NCI-H1048 (cell line): ENCODE measurements around the gene ADAM12.

Source experiments
- DNase-seq: peaks from one replicate; lab custom pipeline; 2025; lab: John Stamatoyannopoulos, UW

The ADAM12 gene

DNA sequence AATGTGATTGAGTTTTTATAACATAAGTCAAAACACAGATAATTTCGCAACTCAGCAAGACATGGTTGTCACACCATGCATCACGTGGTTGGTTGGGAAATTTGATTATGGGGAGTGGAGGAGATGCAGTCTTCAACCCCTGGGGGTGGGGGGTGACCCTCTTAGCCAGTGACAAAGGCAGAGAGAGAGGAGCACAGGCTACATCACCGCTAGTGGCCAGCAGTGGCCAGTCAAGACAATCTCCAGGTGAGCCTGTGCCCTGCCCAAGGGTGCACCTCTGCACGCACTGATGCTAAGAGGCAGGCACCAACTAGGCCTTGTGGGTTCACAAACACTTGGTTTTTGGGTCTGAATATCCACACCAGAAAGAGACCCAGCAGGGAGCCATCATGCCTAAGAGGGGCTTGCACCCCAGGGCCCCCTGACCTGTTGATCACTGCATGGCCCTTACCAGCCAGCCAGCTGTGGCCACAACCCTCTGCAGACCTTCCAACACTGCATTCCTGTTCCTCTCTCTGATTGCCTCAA, 247.5 kb downstream of the ADAM12 start:
- no peak for DNase-seq

DNA sequence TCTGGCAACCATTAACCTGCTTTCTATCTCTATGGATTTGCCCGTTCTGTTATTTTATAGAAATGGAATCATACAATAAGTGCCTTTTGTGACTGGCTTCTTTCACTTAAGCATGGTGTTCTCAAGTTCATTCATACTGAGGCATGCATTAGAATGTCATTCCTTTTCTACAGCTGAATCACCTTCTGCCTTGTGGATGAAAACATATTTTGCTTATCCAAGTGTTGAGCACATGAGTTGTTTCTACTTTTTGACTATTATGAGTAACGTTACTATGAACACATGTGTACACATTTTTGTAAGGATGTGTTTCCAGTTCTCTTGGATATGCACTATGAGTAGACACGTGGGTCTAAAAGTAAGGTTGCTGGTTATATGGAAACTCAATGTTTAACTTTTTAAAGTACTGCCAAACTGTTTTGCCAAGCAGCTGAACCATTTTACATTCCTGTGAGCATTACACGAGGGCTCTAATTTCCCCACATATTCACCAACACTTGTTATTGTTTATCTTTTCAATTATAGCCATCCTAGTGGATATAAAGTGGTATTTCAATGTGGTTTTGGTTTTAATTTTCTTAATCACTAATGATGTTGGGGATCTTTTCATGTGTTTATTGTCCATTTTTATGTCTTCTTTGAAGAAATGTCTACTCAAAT, 250.6 kb downstream of the ADAM12 start:
- DNase-seq: no peak

DNA sequence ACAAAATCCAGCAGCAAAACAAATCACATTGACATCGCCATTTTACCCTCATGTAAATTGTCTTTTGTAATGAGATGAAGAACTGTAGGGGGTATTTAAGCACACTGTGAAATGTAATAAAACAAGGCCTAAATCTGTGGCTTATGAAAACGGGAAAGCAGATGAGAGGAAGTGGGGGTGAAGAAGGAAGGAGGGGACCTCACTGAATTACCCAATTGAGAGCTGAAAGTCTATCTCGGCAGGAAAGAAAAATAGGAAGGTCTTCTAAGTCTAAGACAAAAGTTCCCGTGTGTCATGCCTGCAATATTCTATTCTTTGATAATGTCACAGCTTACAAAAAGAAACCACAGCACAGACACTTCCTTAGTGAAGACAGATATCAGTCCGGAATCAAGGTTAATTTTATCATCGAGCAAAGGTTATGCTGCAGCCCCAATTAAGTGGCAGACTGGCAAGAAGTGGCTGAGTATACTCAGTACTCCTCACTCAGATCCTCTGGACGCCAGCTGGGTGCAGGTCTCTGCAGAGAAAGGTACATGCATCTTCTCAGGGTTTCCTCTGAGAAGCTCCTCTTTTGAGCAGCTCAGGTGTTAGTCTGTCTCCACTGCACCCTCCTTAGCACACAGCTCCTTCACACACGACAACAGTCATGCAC, 252.2 kb downstream of the ADAM12 start:
- no peak for DNase-seq

DNA sequence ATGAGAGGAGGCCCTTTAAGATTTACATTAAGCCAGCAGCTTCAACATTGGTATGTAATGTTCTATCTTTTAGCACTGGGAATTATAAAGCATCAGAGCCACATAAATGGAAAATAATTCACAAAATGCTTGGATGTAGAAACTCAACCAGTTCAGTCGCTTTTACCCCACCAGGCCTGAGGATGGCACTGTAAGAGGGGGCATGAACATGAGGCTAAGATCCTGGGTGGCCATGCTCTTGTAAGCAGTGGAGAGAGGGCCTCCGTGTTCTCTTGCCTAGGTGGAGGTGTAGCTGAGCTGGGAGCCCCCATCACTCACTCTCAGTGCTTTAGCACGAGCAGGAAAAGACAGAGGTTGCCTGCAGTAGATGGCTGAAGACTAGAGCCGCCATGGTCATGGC, 253.1 kb downstream of the ADAM12 start:
- DNase-seq: no peak

GRCh38 chr10:126133906-126134656, 254.2 kb downstream of the ADAM12 start:
- no peak for DNase-seq

- no peak for DNase-seq
Measured at GRCh38 chr10:126133082-126133620, 255.1 kb downstream of the ADAM12 start.

- DNase-seq: no peak
Measured at GRCh38 chr10:126131341-126131740, 256.9 kb downstream of the ADAM12 start.

GRCh38 chr10:126130271-126130710, 258.0 kb downstream of the ADAM12 start:
- no peak for DNase-seq

- DNase-seq: no peak
Measured at GRCh38 chr10:126129026-126129425, 259.3 kb downstream of the ADAM12 start.

- no peak for DNase-seq
Measured at GRCh38 chr10:126128581-126128980, 259.7 kb downstream of the ADAM12 start.

- DNase-seq: no peak
Measured at GRCh38 chr10:126127481-126128029, 260.7 kb downstream of the ADAM12 start.

DNA sequence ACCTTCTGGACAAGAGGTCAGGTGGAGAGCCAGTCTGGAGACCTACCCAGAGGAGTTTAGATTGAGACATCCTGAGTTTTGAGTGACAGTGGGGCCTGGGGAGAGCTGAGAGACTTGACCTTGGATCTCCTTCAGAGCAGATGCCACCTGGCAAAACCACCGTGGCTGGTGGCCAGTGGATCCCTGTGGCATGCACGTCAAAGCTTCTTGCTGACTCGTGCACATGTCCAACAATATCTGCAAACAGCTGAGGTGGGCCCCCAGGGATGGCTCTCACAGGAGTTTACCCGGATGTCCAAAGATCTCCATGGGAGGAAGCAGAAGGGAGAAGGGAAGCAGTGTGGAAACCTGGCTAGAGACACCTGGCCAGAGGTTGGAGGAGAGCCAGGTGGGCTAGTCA, 261.4 kb downstream of the ADAM12 start:
- no peak for DNase-seq

DNA sequence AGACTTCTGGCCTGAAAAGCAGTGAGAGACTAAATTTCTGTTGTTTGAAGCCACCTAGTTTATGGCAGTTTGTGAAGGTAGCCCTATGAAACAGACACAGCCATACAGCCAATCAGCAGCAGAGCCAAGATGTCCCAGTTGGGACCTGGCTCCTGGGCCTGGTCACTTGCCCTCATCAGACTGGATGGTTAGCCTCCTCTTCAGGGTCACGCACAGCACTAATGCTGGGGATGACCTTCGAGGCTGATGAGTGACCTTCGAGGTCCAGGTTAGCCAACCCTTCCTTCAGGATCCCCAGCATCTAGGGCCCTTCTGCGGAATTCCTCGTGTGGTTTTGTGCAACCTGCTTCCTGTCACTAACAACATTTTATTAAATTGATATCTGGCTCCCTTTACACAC, 262.3 kb downstream of the ADAM12 start:
- DNase-seq: no peak

- DNase-seq: no peak
Measured at GRCh38 chr10:126124668-126125349, 263.5 kb downstream of the ADAM12 start.

DNA sequence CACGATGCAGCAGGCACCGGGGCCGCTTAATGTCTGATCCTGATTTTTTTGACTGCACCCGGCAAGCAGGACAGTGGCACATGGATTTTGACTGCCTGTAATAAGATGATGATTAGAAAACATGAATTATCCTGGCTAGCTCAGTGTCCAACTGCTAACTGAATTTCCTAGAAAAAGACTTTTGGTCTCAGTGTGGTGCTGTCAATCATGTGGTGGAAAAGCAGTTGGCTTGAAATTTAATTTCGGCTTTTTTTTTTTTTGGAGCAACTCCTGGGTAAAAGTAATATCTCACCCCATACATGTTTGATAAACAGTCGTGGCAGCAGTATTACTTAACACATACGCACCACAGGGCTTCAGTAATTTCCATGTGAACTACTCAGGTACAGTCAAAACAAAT, 264.2 kb downstream of the ADAM12 start:
- no peak for DNase-seq

DNA sequence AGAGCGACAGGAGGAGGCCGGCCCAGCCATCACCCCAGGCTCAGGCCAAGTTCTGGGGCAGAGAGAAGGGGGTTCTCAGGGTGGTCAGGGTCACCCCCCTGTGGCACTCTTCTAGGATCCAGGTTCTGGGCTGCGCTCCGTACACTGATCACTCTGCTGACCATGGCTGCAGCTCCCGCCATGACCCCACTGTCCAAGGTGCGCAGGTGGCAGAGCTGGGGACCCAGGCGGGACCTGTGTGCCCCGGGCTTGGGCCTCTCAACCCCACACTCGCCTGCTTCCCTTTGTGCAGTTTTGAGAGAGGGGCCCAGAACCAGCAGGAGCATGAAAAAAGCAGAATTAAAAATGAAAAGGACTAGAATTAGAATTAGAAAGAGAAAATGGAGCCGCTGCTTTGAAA, 264.8 kb downstream of the ADAM12 start:
- DNase-seq: no peak

DNA sequence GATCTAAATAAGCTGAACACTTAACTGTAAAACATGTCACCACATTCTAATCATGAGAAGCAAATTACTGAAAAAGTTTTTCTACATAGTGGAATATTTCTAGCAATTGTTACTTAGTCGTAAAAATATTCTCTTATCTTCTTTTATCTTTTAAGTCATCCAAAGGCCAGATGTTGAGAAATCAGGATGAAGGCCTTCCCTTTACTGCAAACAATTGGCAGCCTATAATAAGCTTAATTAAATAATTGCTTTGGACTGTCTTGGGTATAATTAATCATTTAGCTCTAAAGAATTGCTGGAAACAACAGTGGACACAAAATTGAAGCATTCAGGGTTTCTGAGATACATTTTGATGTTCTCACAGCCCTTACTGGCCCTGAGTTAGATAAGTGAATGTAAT, 265.4 kb downstream of the ADAM12 start:
- DNase-seq: no peak

GRCh38 chr10:126119599-126119998, 268.7 kb downstream of the ADAM12 start:
- DNase-seq: no peak

- DNase-seq: no peak
Measured at GRCh38 chr10:126118476-126118875, 269.8 kb downstream of the ADAM12 start.

- DNase-seq: no peak
Measured at GRCh38 chr10:126117196-126117595, 271.1 kb downstream of the ADAM12 start.

DNA sequence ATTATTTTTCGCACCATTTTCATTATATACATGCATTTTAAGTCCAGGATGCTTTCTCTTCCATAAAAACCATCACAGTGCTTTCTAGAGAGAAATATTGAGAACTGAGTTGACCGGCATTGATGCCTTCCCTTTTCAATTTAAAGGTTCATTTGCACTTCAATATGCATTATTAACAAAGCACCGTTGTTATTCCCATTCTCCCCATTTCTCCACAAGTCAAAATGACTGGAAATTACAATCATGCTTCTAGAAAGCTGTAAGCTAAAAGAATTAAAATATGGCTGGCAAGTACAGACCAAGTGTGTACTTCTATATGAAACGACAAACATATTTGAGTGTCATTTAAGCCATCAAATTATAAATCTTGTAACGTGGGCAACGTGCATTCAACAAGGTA, 272.4 kb downstream of the ADAM12 start:
- no peak for DNase-seq
